Natural killer cell (primary cell): Measurements from ENCODE around the gene RXRB. TPM values are rescaled to one million over a fixed set of nuclear protein-coding genes. Genes with fewer than 3 reads are reported as not detected.
"Not testable (repeated sequence)": the region's sequence is repeated elsewhere in the genome, so short reads cannot be mapped to it uniquely, and the experiment has no call there.

Source experiments
- ATAC-seq, 3 donors: fragments of 150-1000 bp in 2 of 3; fragments of 200-7000 bp in 1 of 3; cut with Tn5 transposase; 1 replicate in 1 of 3; 2 replicates in 2 of 3; pipeline ENCODE4 v1.10.0; 2021; ENCODE audit warnings: mild to moderate bottlenecking in 2 of 3, moderate library complexity in 2 of 3
- DNase-seq, 2 donors: peaks; one replicate each; pipeline versions ENCODE4 v3.0.0 to v3.0.0-alpha.2; 2013 to 2021; ENCODE audit warnings: mixed read lengths in 1 of 2
- H3K27ac ChIP-seq: one replicate; pipeline ENCODE4 v1.5.1; 2013; ENCODE audit warnings: mild to moderate bottlenecking, low read length
- H3K27me3 ChIP-seq: one replicate; pipeline ENCODE4 v1.6.1; 2013; ENCODE audit warnings: low read length; ENCODE audit not compliant: control insufficient read depth, insufficient read depth
- H3K36me3 ChIP-seq: one replicate; pipeline ENCODE4 v1.6.1; 2013; ENCODE audit warnings: low read length; ENCODE audit not compliant: control insufficient read depth, insufficient read depth
- H3K4me1 ChIP-seq: one replicate; pipeline ENCODE4 v1.6.1; 2013; ENCODE audit warnings: low read length; ENCODE audit not compliant: control insufficient read depth, insufficient read depth
- H3K4me3 ChIP-seq: one replicate; pipeline ENCODE4 v1.5.1; 2013; ENCODE audit warnings: low read length
- H3K9me3 ChIP-seq: one replicate; pipeline ENCODE4 v1.6.1; 2013; ENCODE audit warnings: low read length; ENCODE audit not compliant: control insufficient read depth, insufficient read depth
- H3K27ac Mint-ChIP-seq, 2 donors: one replicate each; pipeline ENCODE4 v1.8.0; 2022; ENCODE audit warnings: mild to moderate bottlenecking in 2 of 2, mixed read lengths in 2 of 2, moderate library complexity in 1 of 2
- H3K27me3 Mint-ChIP-seq, 2 donors: one replicate each; pipeline ENCODE4 v1.8.0; 2022; ENCODE audit warnings: low read depth in 2 of 2, mixed read lengths in 2 of 2
- H3K36me3 Mint-ChIP-seq: one replicate; pipeline ENCODE4 v1.8.0; 2022; ENCODE audit warnings: mixed read lengths
- H3K4me1 Mint-ChIP-seq, 2 donors: one replicate each; pipeline ENCODE4 v1.8.0; 2022; ENCODE audit warnings: mixed read lengths in 2 of 2
- H3K4me3 Mint-ChIP-seq: one replicate; pipeline ENCODE4 v1.8.0; 2022; ENCODE audit warnings: mild to moderate bottlenecking, moderate library complexity, mixed read lengths
- H3K9me3 Mint-ChIP-seq, 2 donors: one replicate each; pipeline ENCODE4 v1.8.0; 2022; ENCODE audit warnings: mixed read lengths in 2 of 2
- CTCF ChIP-seq: fragments of 200-600 bp; IDR thresholded peaks from one replicate; pipeline ENCODE4 v1.8.0; 2022; ENCODE audit warnings: antibody characterized with exemption
- WGBS: methylation state at CpG from one replicate; pipeline ENCODE4 v1.1.7; 2013; ENCODE audit warnings: missing lambda C conversion rate; ENCODE audit not compliant: insufficient coverage; 5-methylcytosine and 5-hydroxymethylcytosine counted together
- intact Hi-C: fragments of 100-400 bp; cut with micrococcal nuclease; formaldehyde crosslinking; loops from one replicate; pipeline ENCODE4 v1.14.2; 2022
- total RNA-seq, 4 donors: library from RNA; stranded (reverse); fragments of 120-200 nt in 1 of 4; gene quantifications; one replicate each; pipeline versions ENCODE4 v1.2.3 to v1.2.4, GENCODE V29; 2013 to 2022

Gene RXRB
- total RNA-seq, 3 donors from 2014 or later (not counting 1 experiment from before 2014, with no cell fraction given) = 72.3 to 96.4 (median 73.9) TPM

GRCh38 chr6:33237741-33238140, 37.3 kb upstream of the RXRB start:
- intact Hi-C loops = no loop called here

DNA sequence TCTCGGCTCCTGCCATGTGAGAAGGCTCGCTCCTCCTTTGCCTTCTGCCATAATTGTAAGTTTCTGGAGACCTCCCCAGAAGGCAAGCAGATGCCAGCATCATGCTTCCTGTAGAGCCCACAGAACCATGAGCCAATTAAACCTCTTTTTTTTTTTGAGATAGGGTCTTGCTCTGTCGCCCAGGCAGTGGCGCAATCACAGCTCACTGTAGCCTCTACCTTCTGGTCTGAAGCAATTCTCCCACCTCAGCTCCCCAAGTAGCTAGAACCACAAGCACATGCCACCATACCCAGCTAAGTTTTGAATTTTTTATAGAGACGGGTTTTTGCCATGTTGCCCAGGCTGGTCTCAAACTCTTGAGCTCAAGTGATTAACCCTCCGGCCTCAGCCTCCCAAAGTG, 36.4 kb upstream of the RXRB start:
- ATAC-seq (no peak), DNase-seq (no peak)
- Mint-ChIP-seq H3K27ac (no peak overlapping the region), H3K36me3 (no peaks in the 10 kb centered on the region), H3K4me1 (no peaks in the 10 kb centered on the region), H3K4me3 (no peak overlapping the region), H3K27me3 (peaks cover 34 to 40% of the 10 kb centered on the region in 2 donors), H3K9me3 (no peaks in the 10 kb centered on the region)
- H3K27me3 ChIP-seq = peaks cover 3% of the 10 kb centered on the region
- no peak overlapping the region for H3K27ac ChIP-seq
- H3K4me1 ChIP-seq = no peaks in the 10 kb centered on the region
- intact Hi-C loops = no loop called here
- no peak for TF ChIP-seq CTCF
- no peak overlapping the region for H3K4me3 ChIP-seq
- WGBS = 91% methylated on average over 6 of the region's 6 CpGs
- no peaks in the 10 kb centered on the region for H3K9me3 ChIP-seq
- H3K36me3 ChIP-seq = no peaks in the 10 kb centered on the region

More at GRCh38 chr6:33237741-33238140, 37.3 kb upstream of the RXRB start:
- ATAC-seq (no peak), DNase-seq (no peak)
- no peaks in the 10 kb centered on the region for H3K4me1 Mint-ChIP-seq
- peaks cover 38 to 42% of the 10 kb centered on the region in 2 donors for H3K27me3 Mint-ChIP-seq
- no peak for TF ChIP-seq CTCF
- Histone ChIP-seq H3K4me1 (no peaks in the 10 kb centered on the region), H3K4me3 (no peak overlapping the region), H3K27me3 (peaks cover 3% of the 10 kb centered on the region), H3K36me3 (no peaks in the 10 kb centered on the region), H3K27ac (no peak overlapping the region), H3K9me3 (no peaks in the 10 kb centered on the region)
- WGBS = 77% methylated on average over 2 of the region's 2 CpGs
- H3K36me3 Mint-ChIP-seq = no peaks in the 10 kb centered on the region
- H3K27ac Mint-ChIP-seq = no peak overlapping the region
- H3K9me3 Mint-ChIP-seq = no peaks in the 10 kb centered on the region
- H3K4me3 Mint-ChIP-seq = no peak overlapping the region

DNA sequence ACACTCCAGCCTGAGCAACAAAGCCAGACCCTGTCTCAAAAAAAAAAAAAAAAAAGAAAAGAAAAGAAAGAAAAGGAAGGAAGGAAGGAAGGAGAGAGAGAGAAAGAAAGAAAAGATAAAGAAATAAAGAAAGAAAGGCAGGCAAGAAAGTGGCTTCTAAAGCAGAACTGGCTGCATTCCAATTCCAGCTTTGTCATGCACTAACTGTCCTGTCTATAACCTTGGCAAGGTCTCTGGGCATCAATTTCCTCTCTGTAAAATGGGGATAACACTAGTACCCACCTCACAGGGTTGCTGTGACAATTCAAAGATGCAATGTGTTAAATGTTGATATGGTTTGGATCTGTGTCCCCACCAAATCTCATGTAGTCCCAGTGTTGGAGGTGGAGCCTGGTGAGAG, 35.9 kb upstream of the RXRB start:
- Histone ChIP-seq H3K4me3 (no peak overlapping the region), H3K27me3 (peaks cover 3% of the 10 kb centered on the region), H3K27ac (no peak overlapping the region), H3K9me3 (no peaks in the 10 kb centered on the region), H3K4me1 (no peaks in the 10 kb centered on the region), H3K36me3 (no peaks in the 10 kb centered on the region)
- TF ChIP-seq CTCF = no peak
- H3K27me3 Mint-ChIP-seq = peaks cover 33 to 43% of the 10 kb centered on the region in 2 donors
- H3K4me3 Mint-ChIP-seq = no peak overlapping the region
- DNase-seq (no peak), ATAC-seq (no peak)
- no peaks in the 10 kb centered on the region for H3K4me1 Mint-ChIP-seq
- no peaks in the 10 kb centered on the region for H3K9me3 Mint-ChIP-seq
- no peaks in the 10 kb centered on the region for H3K36me3 Mint-ChIP-seq
- no peak overlapping the region for H3K27ac Mint-ChIP-seq
- intact Hi-C loops = no loop called here

DNA sequence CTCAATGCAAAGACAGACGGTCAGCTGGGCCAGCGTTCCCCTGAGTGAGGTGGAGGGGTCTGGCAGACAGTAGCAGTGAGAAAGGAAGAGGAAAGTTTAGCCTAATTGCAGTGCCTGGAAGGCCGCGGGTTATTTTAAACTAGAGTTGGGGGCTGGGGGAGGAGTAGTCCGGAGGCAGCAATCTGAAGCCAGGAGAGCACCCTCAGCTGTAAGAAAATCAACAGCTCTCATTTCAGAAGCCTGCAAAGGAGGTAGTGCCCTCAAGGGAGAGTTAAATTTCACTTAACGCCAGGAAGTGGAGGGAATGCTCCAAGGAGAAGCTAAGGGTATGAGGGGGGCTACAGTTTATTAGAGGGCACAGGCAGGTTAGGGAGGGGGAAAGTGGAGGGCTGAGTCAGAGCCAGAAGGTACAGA, 34.8 kb upstream of the RXRB start:
- no peaks in the 10 kb centered on the region for H3K4me1 ChIP-seq
- H3K4me3 Mint-ChIP-seq = no peak overlapping the region
- no peak overlapping the region for H3K27ac ChIP-seq
- H3K27ac Mint-ChIP-seq = no peak overlapping the region
- ATAC-seq (no peak), DNase-seq (no peak)
- WGBS = 67% methylated on average over 6 of the region's 6 CpGs
- peaks cover 32 to 43% of the 10 kb centered on the region in 2 donors for H3K27me3 Mint-ChIP-seq
- peaks cover 7% of the 10 kb centered on the region for H3K27me3 ChIP-seq
- no peak for TF ChIP-seq CTCF
- no peaks in the 10 kb centered on the region for H3K4me1 Mint-ChIP-seq
- no peaks in the 10 kb centered on the region for H3K9me3 Mint-ChIP-seq
- intact Hi-C loops = no loop called here
- H3K4me3 ChIP-seq = no peak overlapping the region
- no peaks in the 10 kb centered on the region for H3K9me3 ChIP-seq
- no peaks in the 10 kb centered on the region for H3K36me3 Mint-ChIP-seq
- no peaks in the 10 kb centered on the region for H3K36me3 ChIP-seq

DNA sequence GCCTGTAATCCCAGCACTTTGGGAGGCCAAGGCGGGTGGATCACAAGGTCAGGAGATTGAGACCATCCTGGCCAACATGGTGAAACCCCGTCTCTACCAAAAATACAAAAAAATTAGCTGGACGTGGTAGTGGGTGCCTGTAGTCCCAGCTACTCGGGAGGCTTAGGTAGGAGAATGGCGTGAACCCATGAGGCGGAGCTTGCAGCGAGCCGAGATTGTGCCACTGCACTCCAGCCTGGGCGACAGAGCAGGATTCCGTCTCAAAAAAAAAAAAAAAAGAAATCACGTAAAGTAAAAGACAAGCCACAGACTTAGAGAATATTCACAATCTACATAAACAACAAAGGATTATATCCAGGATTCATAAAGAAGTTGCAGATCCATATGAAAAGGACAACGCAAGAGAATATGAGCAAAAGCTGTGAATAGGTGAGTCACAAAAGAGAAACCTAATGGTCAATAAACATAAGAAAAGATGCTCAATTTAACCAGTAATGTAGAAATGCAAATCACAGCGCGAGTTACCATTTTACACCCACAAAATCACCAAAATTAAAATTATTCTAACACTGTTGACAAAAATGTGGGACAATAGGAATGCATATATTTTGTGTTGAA, 26.1 kb upstream of the RXRB start:
- H3K4me1 ChIP-seq, H3K36me3 ChIP-seq, H3K27ac Mint-ChIP-seq, H3K4me3 ChIP-seq, H3K27ac ChIP-seq, H3K9me3 ChIP-seq, H3K27me3 ChIP-seq, H3K36me3 Mint-ChIP-seq, ATAC-seq, H3K9me3 Mint-ChIP-seq, H3K4me3 Mint-ChIP-seq, H3K4me1 Mint-ChIP-seq, intact Hi-C loops, DNase-seq: not testable (repeated sequence)
- H3K27me3 Mint-ChIP-seq = peaks cover 43 to 54% of the 10 kb centered on the region in 2 donors
- WGBS = 69% methylated on average over 8 of the region's 14 CpGs
